GM12891 (cell line): ENCODE measurements around the gene CAMKMT.
A peak's percentile ranks its signal among the peaks of the same experiment; 100 is the strongest.

Experiments used
- DNase-seq: peaks from one replicate; pipeline ENCODE4 v3.0.0; 2011; ENCODE audit warnings: low spot score; ENCODE audit not compliant: insufficient read length
- FAIRE-seq: peaks from 2 replicates; lab custom pipeline; 2011; peaks lifted over from hg19 to GRCh38; lab: Jason Lieb, UNC
- PAX5 ChIP-seq: IDR thresholded peaks from 2 replicates; pipeline ENCODE4 v1.6.1; 2011; ENCODE audit warnings: low read length, moderate library complexity, mild to moderate bottlenecking; ENCODE audit not compliant: insufficient read depth, severe bottlenecking
- POLR2A ChIP-seq: IDR thresholded peaks from 2 replicates; pipeline ENCODE4 v1.6.1; 2011; ENCODE audit warnings: low read depth, low read length, control low read depth
- POLR2AphosphoS5 ChIP-seq: IDR thresholded peaks from 2 replicates; pipeline ENCODE4 v1.6.1; 2011; ENCODE audit warnings: low read depth, low read length, control low read depth
- POU2F2 ChIP-seq: IDR thresholded peaks from 2 replicates; pipeline ENCODE4 v1.6.1; 2011; ENCODE audit warnings: low read depth, mild to moderate bottlenecking, control low read depth, low read length, moderate library complexity
- SPI1 ChIP-seq: IDR thresholded peaks from 2 replicates; pipeline ENCODE4 v1.6.1; 2011; ENCODE audit warnings: low read depth, low read length, control low read depth
- TAF1 ChIP-seq: IDR thresholded peaks from 2 replicates; pipeline ENCODE4 v1.6.1; 2011; ENCODE audit warnings: low read depth, low read length, control low read depth

The CAMKMT gene

DNA sequence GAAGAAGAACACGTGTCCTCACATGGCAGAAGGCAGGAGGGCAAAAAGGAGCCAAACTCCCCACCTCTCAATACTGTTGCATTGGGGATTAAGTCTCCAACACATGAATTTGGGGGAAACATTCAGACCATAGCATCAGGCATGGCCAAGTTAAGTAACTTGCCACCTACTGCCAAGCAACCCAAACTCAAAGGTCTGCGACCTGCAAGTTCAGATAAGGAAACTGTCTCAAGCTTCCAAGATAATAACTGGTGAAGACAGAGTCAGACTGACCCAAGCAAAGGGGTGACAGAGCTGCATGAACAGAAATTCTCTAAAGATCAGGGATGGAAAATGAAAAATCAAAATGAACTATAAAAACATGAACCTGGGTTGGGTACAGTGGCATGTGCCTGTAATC is 391.0 kb downstream of the CAMKMT start:
- DNase-seq: no peak
- no peak for FAIRE-seq
- no peak for TF ChIP-seq TAF1

DNA sequence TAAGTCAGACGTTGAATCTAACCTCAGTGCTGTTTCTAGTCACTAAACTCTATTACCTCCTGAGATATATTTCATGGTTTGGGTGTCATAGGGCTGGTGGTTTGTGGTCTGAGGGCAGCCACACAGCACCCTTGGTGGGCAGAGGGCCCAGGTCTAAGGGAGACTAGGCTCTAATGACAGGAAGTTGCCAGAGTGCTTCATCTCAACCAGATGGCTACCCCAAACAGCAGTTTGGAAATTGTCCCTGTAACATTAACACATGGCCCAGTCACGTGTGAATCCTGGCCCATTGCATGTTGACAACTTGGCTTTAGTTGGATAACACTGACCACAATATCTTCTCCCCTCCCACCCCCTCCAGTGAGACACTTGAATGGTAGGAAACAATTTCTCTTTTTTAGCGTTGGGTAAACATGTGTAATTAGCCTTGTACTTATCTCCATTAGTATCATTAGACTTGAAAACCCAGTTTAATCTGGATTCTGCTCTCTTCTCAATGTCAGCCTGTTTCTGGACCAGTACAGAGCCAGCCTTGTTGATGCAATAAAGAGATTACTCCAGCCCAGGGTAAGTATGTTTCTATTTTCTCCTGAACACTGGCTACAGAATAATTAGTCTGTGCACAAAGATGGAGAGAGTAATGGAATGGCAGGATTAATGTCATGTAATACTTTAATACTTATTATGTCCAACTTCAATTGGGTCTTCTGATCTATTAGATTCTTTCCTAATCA is 392.0 kb downstream of the CAMKMT start:
- TF ChIP-seq POU2F2 (no peak), POLR2AphosphoS5 (no peak), PAX5 (no peak), TAF1 (no peak), POLR2A (no peak), SPI1 (no peak)
- no peak for DNase-seq
- FAIRE-seq: peak; percentile 70

DNA sequence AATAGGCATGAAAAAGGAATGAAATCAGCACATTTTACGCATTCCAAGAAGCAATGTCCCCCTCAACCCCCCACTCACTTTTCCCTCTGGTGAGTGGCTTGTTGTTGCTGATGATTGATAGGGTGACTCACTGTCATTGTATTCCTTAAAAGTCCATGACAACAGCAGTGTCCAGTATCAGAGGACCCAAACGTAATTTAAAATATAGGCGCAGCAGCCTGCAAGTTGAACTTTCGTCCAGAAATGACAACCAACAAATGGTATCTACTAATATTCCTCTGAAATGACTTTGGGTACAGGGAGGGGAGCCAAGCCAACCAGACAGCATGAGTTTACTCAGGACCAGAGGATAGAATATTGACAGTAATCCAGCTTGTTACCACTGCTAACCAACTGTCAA is 396.8 kb downstream of the CAMKMT start:
- DNase-seq: no peak
- TF ChIP-seq POU2F2: no peak
- no peak for TF ChIP-seq SPI1
- TF ChIP-seq POLR2A: no peak
- TF ChIP-seq POLR2AphosphoS5: no peak
- no peak for FAIRE-seq

DNA sequence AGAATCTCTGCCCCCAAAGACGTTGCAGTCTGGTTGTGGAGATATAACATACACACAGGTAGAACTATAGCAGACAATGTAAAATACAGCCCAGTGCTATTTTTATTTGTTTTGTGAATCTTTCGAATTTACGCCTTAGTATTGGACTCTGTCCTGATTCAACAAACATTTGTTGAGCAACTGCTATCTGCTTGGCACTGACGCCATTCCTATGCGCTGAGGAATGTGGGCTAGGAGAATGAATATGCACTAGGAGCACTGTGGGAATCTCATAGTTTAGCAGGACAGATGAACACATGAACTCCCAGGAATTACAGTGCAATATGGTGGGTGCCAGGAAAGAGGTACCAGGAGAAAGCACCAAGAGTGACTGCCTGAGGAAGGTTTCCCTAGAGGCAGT is 398.1 kb downstream of the CAMKMT start:
- TF ChIP-seq TAF1 (no peak), SPI1 (no peak), POU2F2 (no peak), POLR2A (no peak), PAX5 (no peak), POLR2AphosphoS5 (no peak)
- DNase-seq (no peak), FAIRE-seq (no peak)

DNA sequence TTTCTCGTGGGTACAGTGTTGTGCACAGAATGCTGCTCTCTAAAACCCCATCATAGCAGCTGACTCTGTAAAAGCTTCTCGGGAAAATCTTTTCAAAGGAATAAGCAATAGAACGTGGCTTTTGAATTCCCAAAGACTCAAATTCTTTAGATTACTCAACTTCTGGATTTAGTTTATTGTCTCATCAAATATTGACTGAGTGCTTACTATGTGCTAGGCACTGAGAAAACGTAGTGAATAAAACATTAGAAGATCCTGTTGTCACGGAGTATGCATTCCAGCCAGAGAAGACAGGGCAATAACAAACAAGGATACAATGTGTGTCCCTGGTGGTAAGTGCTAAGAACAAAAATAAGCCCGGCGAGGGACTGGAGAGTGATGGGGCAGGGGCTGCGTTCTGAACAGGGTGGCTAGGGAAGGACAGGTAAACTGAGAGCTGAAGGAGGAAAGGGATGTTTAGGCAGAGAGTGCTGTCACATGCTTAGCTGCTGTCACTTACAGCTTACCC is 401.6 kb downstream of the CAMKMT start:
- TF ChIP-seq POU2F2: no peak
- no peak for TF ChIP-seq POLR2A
- no peak for TF ChIP-seq SPI1
- no peak for TF ChIP-seq POLR2AphosphoS5
- FAIRE-seq (no peak), DNase-seq (no peak)

DNA sequence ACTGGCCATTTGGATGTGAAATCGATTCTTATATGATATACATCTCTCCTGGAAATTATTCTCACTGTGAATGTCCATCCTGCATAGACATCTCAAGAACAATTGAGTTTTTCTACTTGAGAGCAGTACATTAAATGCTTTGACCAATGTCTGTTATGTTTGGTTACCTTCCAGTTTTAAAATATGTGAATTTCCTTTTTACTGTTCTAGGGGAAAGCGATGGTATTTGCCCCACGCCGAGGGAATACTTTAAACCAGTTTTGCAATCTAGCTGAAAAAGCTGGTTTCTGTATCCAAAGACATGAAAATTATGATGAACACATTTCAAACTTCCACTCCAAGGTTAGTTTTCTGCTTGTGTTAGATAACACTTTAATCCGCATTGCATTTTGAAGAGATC is 404.5 kb downstream of the CAMKMT start:
- TF ChIP-seq TAF1: no peak
- TF ChIP-seq POLR2A: no peak
- no peak for TF ChIP-seq PAX5
- TF ChIP-seq POLR2AphosphoS5: no peak
- no peak for TF ChIP-seq POU2F2
- no peak for TF ChIP-seq SPI1
- FAIRE-seq (no peak), DNase-seq (no peak)

DNA sequence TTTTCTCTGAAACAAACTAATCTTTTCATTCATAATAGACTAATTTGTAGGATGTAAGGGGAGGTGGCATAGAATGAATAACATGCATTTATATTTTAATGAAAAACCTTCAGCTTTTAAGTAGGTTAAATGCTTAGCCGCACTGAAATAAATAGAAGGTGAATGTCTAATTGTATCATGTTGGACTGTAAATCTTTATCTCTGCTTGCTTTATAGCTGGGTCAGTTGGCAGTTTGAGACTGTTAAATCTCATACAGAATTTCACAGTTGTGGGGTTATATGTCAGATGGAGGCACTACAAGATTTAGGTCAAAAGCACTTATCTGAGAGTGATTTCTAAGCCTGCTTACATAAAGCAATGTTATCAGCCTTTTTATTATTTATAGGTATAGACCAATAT is 405.0 kb downstream of the CAMKMT start:
- no peak for TF ChIP-seq SPI1
- no peak for TF ChIP-seq POLR2A
- TF ChIP-seq POLR2AphosphoS5: no peak
- TF ChIP-seq POU2F2: no peak
- TF ChIP-seq TAF1: no peak
- TF ChIP-seq PAX5: no peak
- DNase-seq (no peak), FAIRE-seq (no peak)

DNA sequence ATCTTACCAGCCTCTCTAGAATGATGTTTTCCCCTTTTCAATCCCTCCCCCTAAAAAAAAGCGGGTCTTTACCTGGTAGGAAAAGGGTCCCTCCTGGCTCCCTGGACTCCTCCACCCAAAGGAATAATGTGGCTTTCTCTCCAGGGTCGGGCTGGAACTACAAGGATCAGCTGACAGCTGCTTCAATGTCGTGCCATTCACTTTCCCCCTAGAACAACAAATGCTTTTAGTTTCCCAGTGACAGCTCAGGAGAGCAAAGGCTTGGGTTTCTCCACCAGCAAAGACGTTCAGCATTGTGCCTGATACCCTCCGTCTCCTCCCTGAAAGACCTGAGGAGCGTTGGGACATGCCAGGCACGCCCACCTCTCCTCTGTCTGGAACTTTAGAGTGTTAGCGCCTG is 405.9 kb downstream of the CAMKMT start:
- no peak for FAIRE-seq
- TF ChIP-seq POLR2A (no peak), PAX5 (no peak), POLR2AphosphoS5 (no peak), TAF1 (no peak), POU2F2 (no peak), SPI1 (no peak)
- no peak for DNase-seq

DNA sequence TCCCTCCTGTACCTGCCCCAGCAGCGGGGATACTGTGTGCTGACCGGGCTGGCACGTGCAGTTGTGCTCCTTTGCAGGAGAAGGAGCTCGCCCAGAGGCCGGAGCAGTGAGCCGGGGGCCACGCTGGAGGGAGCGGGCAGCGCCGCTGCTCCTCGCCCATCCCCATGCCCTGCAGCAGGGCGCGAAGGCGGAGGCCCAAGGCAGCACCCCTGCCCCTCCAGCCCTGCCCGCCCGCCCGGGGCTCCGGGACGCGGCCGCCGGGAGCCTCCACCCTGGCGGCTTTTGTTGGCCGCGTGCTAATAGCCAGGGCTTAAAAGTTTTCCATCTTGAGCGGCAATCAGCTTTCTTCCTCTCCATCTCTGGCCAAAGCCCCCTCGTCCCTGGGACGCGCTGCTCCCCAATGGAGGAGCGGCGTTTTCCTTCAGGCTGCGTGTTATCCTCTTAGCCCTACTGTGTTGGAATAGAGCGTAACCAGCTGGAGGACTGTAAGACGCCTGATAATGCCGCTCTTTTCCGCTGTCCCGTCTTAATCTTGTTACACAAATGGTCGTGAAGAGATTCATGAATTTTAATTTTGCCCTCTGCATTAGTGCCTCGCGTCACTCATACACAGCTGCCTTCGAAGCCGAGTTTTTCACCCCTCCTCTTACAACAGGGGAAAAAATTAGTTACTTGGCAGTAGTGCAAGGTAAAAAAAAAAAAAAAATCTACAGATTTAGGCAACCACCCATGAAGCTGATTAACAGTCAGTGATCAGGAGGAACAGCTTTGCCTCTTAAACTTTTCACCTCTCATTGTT is 406.9 kb downstream of the CAMKMT start:
- FAIRE-seq (no peak), DNase-seq (no peak)
- TF ChIP-seq POLR2AphosphoS5: no peak
- no peak for TF ChIP-seq POLR2A
- no peak for TF ChIP-seq SPI1
- no peak for TF ChIP-seq TAF1
- TF ChIP-seq POU2F2: no peak
- TF ChIP-seq PAX5: no peak
